DMS153 treated with DMSO at 0.1 percent for 48 hours (cell line): Measurements from ENCODE around the gene PRUNE1.

ENCODE experiments used
- DNase-seq: peaks from one replicate; lab custom pipeline; 2025; ENCODE audit not compliant: unreplicated experiment; lab: John Stamatoyannopoulos, UW

The PRUNE1 gene

GRCh38 chr1:150976879-150977694 lies 31.2 kb upstream of the PRUNE1 start:
- peak; percentile 44 for DNase-seq

- DNase-seq: peak; percentile 75
Measured at GRCh38 chr1:150979092-150980056, 28.9 kb upstream of the PRUNE1 start.

- DNase-seq: peak; percentile 81
Measured at GRCh38 chr1:150981177-150981804, 27.0 kb upstream of the PRUNE1 start.

- DNase-seq: no peak
Measured at GRCh38 chr1:150981805-150982712, 26.2 kb upstream of the PRUNE1 start, which contains the start of gene ANXA9. Gene ANXA9, plus strand, starts transcription at chr1:150982292. Its CDS starts 814 bp downstream, at chr1:150983106.

- DNase-seq: no peak
Measured at GRCh38 chr1:150985179-150985825, 22.9 kb upstream of the PRUNE1 start.

- DNase-seq: no peak
Measured at GRCh38 chr1:150987924-150988323, 20.3 kb upstream of the PRUNE1 start.

- no peak for DNase-seq
Measured at GRCh38 chr1:150992626-150993025, 15.6 kb upstream of the PRUNE1 start.

GRCh38 chr1:150994248-150994647 lies 14.0 kb upstream of the PRUNE1 start:
- no peak for DNase-seq

- DNase-seq: no peak
Measured at GRCh38 chr1:150995460-150995859, 12.8 kb upstream of the PRUNE1 start.

GRCh38 chr1:150995896-150996295 lies 12.4 kb upstream of the PRUNE1 start:
- no peak for DNase-seq

GRCh38 chr1:150997126-150997872 lies 10.9 kb upstream of the PRUNE1 start:
- DNase-seq: no peak

GRCh38 chr1:150997949-150998348 lies 10.3 kb upstream of the PRUNE1 start:
- no peak for DNase-seq

- no peak for DNase-seq
Measured at GRCh38 chr1:150999051-150999674, 9.1 kb upstream of the PRUNE1 start.

- no peak for DNase-seq
Measured at GRCh38 chr1:150999926-151000325, 8.3 kb upstream of the PRUNE1 start.

GRCh38 chr1:151000408-151000807 lies 7.8 kb upstream of the PRUNE1 start:
- DNase-seq: no peak

- no peak for DNase-seq
Measured at GRCh38 chr1:151001602-151002001, 6.6 kb upstream of the PRUNE1 start.

- DNase-seq: no peak
Measured at GRCh38 chr1:151002051-151002450, 6.2 kb upstream of the PRUNE1 start.

GRCh38 chr1:151002611-151003010 lies 5.6 kb upstream of the PRUNE1 start:
- no peak for DNase-seq

GRCh38 chr1:151003180-151003579 lies 5.1 kb upstream of the PRUNE1 start:
- no peak for DNase-seq
